ENCODE measurements around the gene TRIM39.
"Not testable (repeated sequence)": the region's sequence is repeated elsewhere in the genome, so short reads cannot be mapped to it uniquely, and the experiment has no call there.

TRIM39 gene

GRCh38 chr6:30326526-30327231, at the start of gene TRIM39:
TRIM39 (plus strand) TSS chr6:30326927; CDS start chr6:30329318, 2,391 bp downstream.
- peak; percentile 78 for DNase-seq (ENCODE audit: low spot score)

GRCh38 chr6:30280988-30281387, 45.7 kb upstream of the TRIM39 start:
- DNase-seq (ENCODE audit: low spot score) = not testable (repeated sequence)

- DNase-seq (ENCODE audit: low spot score) = no peak
Observed at GRCh38 chr6:30282522-30282921, 44.2 kb upstream of the TRIM39 start.

- no peak for DNase-seq (ENCODE audit: low spot score)
Observed at GRCh38 chr6:30283761-30284160, 43.0 kb upstream of the TRIM39 start.

- DNase-seq (ENCODE audit: low spot score) = no peak
Observed at GRCh38 chr6:30287139-30287538, 39.6 kb upstream of the TRIM39 start.

GRCh38 chr6:30295837-30296236, 30.9 kb upstream of the TRIM39 start:
- no peak for DNase-seq (ENCODE audit: low spot score)

- DNase-seq (ENCODE audit: low spot score) = no peak
Observed at GRCh38 chr6:30304002-30304401, 22.7 kb upstream of the TRIM39 start.

- peak; percentile 10 for DNase-seq (ENCODE audit: low spot score)
Observed at GRCh38 chr6:30311101-30311500, 15.6 kb upstream of the TRIM39 start.

- no peak for DNase-seq (ENCODE audit: low spot score)
Observed at GRCh38 chr6:30311671-30312070, 15.1 kb upstream of the TRIM39 start.

- no peak for DNase-seq (ENCODE audit: low spot score)
Observed at GRCh38 chr6:30312266-30312665, 14.5 kb upstream of the TRIM39 start.

- DNase-seq (ENCODE audit: low spot score) = no peak
Observed at GRCh38 chr6:30312676-30313321, 13.9 kb upstream of the TRIM39 start.

GRCh38 chr6:30315156-30315555, 11.6 kb upstream of the TRIM39 start:
- DNase-seq (ENCODE audit: low spot score) = no peak

- DNase-seq (ENCODE audit: low spot score) = no peak
Observed at GRCh38 chr6:30317913-30318589, 8.7 kb upstream of the TRIM39 start.

GRCh38 chr6:30319146-30319835, 7.4 kb upstream of the TRIM39 start:
- no peak for DNase-seq (ENCODE audit: low spot score)

GRCh38 chr6:30321692-30322388, 4.9 kb upstream of the TRIM39 start:
- DNase-seq (ENCODE audit: low spot score) = no peak

GRCh38 chr6:30322527-30323501, 3.9 kb upstream of the TRIM39 start:
- DNase-seq (ENCODE audit: low spot score) = no peak

GRCh38 chr6:30323806-30324205, 2.9 kb upstream of the TRIM39 start:
- no peak for DNase-seq (ENCODE audit: low spot score)

GRCh38 chr6:30325150-30325872, 1.4 kb upstream of the TRIM39 start:
- peak; percentile 79 for DNase-seq (ENCODE audit: low spot score)

- DNase-seq (ENCODE audit: low spot score) = peak; percentile 75
Observed at GRCh38 chr6:30325873-30326525, 728 bp upstream of the TRIM39 start.
